Sigmoid colon (tissue), 7 donors: ENCODE data around the gene ARSG. TPM values are rescaled to one million over a fixed set of nuclear protein-coding genes. Genes with fewer than 3 reads are reported as not detected.
"Not testable (repeated sequence)": the region's sequence is repeated elsewhere in the genome, so short reads cannot be mapped to it uniquely, and the experiment has no call there.

Source experiments
- DNase-seq: peaks from one replicate; pipeline ENCODE4 v3.0.0-alpha.2; 2019
- H3K27ac ChIP-seq, 4 donors: fragments of 200-600 bp; sonication (generic); one replicate each; pipeline ENCODE4 v1.5.1; 2016 to 2019; ENCODE audit warnings: mild to moderate bottlenecking in 1 of 4
- H3K27me3 ChIP-seq, 3 donors: fragments of 200-600 bp; sonication (generic); one replicate each; pipeline ENCODE4 v1.5.1; 2019; ENCODE audit warnings: mild to moderate bottlenecking in 1 of 3
- H3K36me3 ChIP-seq, 4 donors: fragments of 200-600 bp; sonication (generic); one replicate each; pipeline ENCODE4 v1.5.1; 2016 to 2019
- H3K4me1 ChIP-seq, 4 donors: fragments of 200-600 bp; sonication (generic); one replicate each; pipeline ENCODE4 v1.5.1; 2017 to 2019
- H3K4me3 ChIP-seq, 4 donors: fragments of 200-600 bp; sonication (generic); one replicate each; pipeline ENCODE4 v1.5.1; 2017 to 2019; ENCODE audit warnings: mild to moderate bottlenecking in 2 of 4, moderate library complexity in 1 of 4
- H3K9me3 ChIP-seq, 4 donors: fragments of 200-600 bp in 3 of 4; sonication (generic) in 3 of 4; one replicate each; pipeline versions ENCODE4 v1.5.1 to v1.6.1; 2013 to 2019
- EP300 ChIP-seq, 4 donors: sonication (generic); formaldehyde crosslinking; IDR thresholded peaks; one replicate each; pipeline ENCODE4 v1.6.1; 2017; ENCODE audit warnings: antibody characterized with exemption in 4 of 4
- POLR2A ChIP-seq, 2 donors: fragments of 450-650 bp; IDR thresholded peaks; one replicate each; pipeline ENCODE4 v1.6.1; 2016; ENCODE audit warnings: antibody characterized with exemption in 2 of 2, mild to moderate bottlenecking in 2 of 2, moderate library complexity in 2 of 2
- POLR2AphosphoS5 ChIP-seq, 4 donors: sonication (generic); formaldehyde crosslinking; IDR thresholded peaks; one replicate each; pipeline ENCODE4 v1.6.1; 2017; ENCODE audit warnings: antibody characterized with exemption in 4 of 4
- WGBS, 2 donors: extraction: QIAGEN DNeasy Blood & Tissue Kit; methylation state at CpG; one replicate each; pipeline ENCODE4 v1.1.7; 2013; 5-methylcytosine and 5-hydroxymethylcytosine counted together
- intact Hi-C: fragments of 100-400 bp; cut with DNase I; formaldehyde crosslinking; loops from one replicate; pipeline ENCODE4 v1.15.1; 2023
- polyA plus RNA-seq, 3 donors: library from polyadenylated mRNA; stranded (reverse); fragments of 200-250 nt; gene quantifications; one replicate each; pipeline ENCODE4 v1.2.3, GENCODE V29; 2013
- total RNA-seq, 4 donors: library from RNA; depleted of rRNA; stranded (reverse); fragments of >200 nt; gene quantifications; one replicate each; pipeline ENCODE4 v1.1.0, GENCODE V29; 2016
- TF ChIP-seq, protein P1 (sequence below), 4 experiments: fragments of 450-650 bp in 3 of 4; fragments of 200-600 bp in 1 of 4; IDR thresholded peaks; one replicate each; pipeline ENCODE4 v1.5.1; 2016 to 2019; ENCODE audit warnings: antibody characterized with exemption in 4 of 4, mild to moderate bottlenecking in 3 of 4, moderate library complexity in 2 of 4
- donor health status: healthy with polysubstance abuse.
- donor health status: Bipolar disorder and iron deficiency.
- donor health status: healthy.

The ARSG gene
- total and polyA plus RNA-seq, 7 donors = under 0.01 to 3.0 (median 1.8) TPM

DNA sequence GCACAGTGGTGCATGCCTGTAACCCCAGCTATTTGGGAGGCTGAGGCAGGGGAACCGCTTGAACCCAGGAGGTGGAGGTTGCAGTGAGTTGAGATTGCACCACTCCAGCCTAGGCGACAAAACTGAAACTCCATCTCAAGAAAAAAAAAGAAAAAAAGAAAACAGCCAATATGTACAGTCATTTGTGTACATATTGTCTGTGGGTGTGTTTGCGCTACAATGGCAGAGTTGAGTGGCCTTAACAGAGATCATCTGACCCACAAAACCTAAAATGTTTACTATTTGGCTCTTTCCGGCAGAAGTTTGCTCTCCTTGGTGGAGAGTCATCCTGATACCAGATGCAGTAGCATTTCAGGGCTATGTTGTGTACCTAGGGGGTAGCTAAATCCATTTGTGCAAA is 57.9 kb downstream of the ARSG start:
- TF ChIP-seq EP300 (IDR thresholded peaks at IDR 0.05) (no peak), POLR2AphosphoS5 (IDR thresholded peaks at IDR 0.05) (no peak), POLR2A (IDR thresholded peaks at IDR 0.05) (no peak)
- TF ChIP-seq, protein P1, sequence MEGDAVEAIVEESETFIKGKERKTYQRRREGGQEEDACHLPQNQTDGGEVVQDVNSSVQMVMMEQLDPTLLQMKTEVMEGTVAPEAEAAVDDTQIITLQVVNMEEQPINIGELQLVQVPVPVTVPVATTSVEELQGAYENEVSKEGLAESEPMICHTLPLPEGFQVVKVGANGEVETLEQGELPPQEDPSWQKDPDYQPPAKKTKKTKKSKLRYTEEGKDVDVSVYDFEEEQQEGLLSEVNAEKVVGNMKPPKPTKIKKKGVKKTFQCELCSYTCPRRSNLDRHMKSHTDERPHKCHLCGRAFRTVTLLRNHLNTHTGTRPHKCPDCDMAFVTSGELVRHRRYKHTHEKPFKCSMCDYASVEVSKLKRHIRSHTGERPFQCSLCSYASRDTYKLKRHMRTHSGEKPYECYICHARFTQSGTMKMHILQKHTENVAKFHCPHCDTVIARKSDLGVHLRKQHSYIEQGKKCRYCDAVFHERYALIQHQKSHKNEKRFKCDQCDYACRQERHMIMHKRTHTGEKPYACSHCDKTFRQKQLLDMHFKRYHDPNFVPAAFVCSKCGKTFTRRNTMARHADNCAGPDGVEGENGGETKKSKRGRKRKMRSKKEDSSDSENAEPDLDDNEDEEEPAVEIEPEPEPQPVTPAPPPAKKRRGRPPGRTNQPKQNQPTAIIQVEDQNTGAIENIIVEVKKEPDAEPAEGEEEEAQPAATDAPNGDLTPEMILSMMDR (IDR thresholded peaks at IDR 0.05) = no peak
- Histone ChIP-seq H3K36me3 (no peaks in the 10 kb centered on the region), H3K4me3 (no peak overlapping the region), H3K4me1 (no peaks in the 10 kb centered on the region), H3K27ac (no peak overlapping the region), H3K27me3 (no peaks in the 10 kb centered on the region), H3K9me3 (no peaks in the 10 kb centered on the region)
- no peak for DNase-seq
- intact Hi-C loops = no loop called here
- 74 to 82% methylated on average over 4 of the region's 4 CpGs for WGBS, 2 donors

GRCh38 chr17:68351395-68351794 is 60.1 kb downstream of the ARSG start:
- H3K4me3 ChIP-seq = no peak overlapping the region
- no peaks in the 10 kb centered on the region for H3K4me1 ChIP-seq
- H3K36me3 ChIP-seq = no peaks in the 10 kb centered on the region
- H3K9me3 ChIP-seq = no peaks in the 10 kb centered on the region
- H3K27ac ChIP-seq = no peak overlapping the region
- no peak for TF ChIP-seq POLR2AphosphoS5 (IDR thresholded peaks at IDR 0.05)
- no peak for TF ChIP-seq EP300 (IDR thresholded peaks at IDR 0.05)
- TF ChIP-seq POLR2A (IDR thresholded peaks at IDR 0.05) = no peak
- TF ChIP-seq, protein P1 (IDR thresholded peaks at IDR 0.05) = no peak
- no peaks in the 10 kb centered on the region for H3K27me3 ChIP-seq
- 79% methylated on average over 7 of the region's 7 CpGs for WGBS, 2 donors
- intact Hi-C loops = loop anchor here (5.0 kb wide), 1 partner anchor 46 kb away; no protein-coding TSS in a partner anchor
- DNase-seq = no peak

DNA sequence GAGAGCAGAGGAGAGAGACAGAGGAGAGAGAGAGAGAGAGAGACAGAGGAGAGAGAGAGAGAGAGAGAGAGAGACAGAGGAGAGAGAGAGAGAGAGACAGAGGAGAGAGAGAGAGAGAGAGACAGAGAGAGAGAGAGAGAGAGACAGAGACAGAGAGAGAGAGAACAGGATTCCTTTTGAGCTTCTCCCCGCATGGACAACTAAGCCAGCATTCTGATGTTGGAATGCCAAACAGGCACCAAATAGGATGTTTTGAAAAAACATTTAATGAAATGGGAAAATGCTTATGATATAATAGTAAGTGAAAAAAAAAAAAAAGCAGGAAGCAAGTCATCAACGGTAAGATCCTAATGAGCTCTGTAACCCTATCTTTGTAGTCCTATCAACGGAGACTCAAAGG is 60.7 kb downstream of the ARSG start:
- TF ChIP-seq EP300 (IDR thresholded peaks at IDR 0.05) (no peak), POLR2AphosphoS5 (IDR thresholded peaks at IDR 0.05) (no peak), POLR2A (IDR thresholded peaks at IDR 0.05) (no peak)
- TF ChIP-seq, protein P1 (IDR thresholded peaks at IDR 0.05) = no peak
- 77 to 78% methylated on average over 3 of the region's 3 CpGs for WGBS, 2 donors
- no peak overlapping the region for H3K4me3 ChIP-seq
- no peaks in the 10 kb centered on the region for H3K36me3 ChIP-seq
- DNase-seq = no peak
- H3K9me3 ChIP-seq = no peaks in the 10 kb centered on the region
- no peak overlapping the region for H3K27ac ChIP-seq
- no peaks in the 10 kb centered on the region for H3K4me1 ChIP-seq
- H3K27me3 ChIP-seq = no peaks in the 10 kb centered on the region
- intact Hi-C loops = loop anchor here (5.0 kb wide), 1 partner anchor 45 kb away; no protein-coding TSS in a partner anchor

GRCh38 chr17:68352671-68353070 is 61.4 kb downstream of the ARSG start:
- H3K36me3 ChIP-seq, DNase-seq, H3K4me1 ChIP-seq, H3K4me3 ChIP-seq, H3K27me3 ChIP-seq, H3K9me3 ChIP-seq, H3K27ac ChIP-seq: not testable (repeated sequence)
- intact Hi-C loops = loop anchor here (5.0 kb wide), 1 partner anchor 45 kb away; no protein-coding TSS in a partner anchor
- 91 to 93% methylated on average over 9 of the region's 9 CpGs for WGBS, 2 donors

- Histone ChIP-seq H3K36me3 (no peaks in the 10 kb centered on the region), H3K27ac (no peak overlapping the region), H3K27me3 (no peaks in the 10 kb centered on the region), H3K9me3 (no peaks in the 10 kb centered on the region), H3K4me3 (no peak overlapping the region), H3K4me1 (no peaks in the 10 kb centered on the region)
- no peak for DNase-seq
- WGBS, 2 donors = 82 to 87% methylated on average over 4 of the region's 4 CpGs
- TF ChIP-seq POLR2A (IDR thresholded peaks at IDR 0.05) (no peak), POLR2AphosphoS5 (IDR thresholded peaks at IDR 0.05) (no peak), EP300 (IDR thresholded peaks at IDR 0.05) (no peak)
- TF ChIP-seq, protein P1 (IDR thresholded peaks at IDR 0.05) = no peak
- intact Hi-C loops = loop anchor here (5.0 kb wide), 1 partner anchor 44 kb away; no protein-coding TSS in a partner anchor
Measured at GRCh38 chr17:68353111-68353521, 61.8 kb downstream of the ARSG start.

GRCh38 chr17:68354311-68354710 is 63.0 kb downstream of the ARSG start:
- intact Hi-C loops = loop anchor here (5.0 kb wide), 1 partner anchor 43 kb away; no protein-coding TSS in a partner anchor
- WGBS, 2 donors = 80 to 90% methylated on average over 2 of the region's 2 CpGs

DNA sequence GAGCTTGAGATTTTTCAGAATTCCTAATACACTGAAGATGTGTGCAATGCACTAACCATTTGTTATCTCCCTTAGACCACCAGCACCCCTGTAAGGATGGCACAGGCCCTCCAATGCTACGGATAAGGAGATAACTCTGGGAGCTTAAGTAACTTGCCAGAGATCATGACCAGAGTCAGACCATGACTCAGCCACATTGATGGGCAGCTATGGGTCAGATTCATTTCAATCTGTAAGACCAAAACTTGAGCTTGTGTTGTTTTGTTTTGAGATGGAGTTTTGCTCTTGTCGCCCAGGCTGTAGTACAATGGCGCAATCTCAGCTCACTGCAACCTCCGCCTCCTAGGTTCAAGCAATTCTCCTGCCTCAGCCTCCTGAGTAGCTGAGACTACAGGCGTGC is 63.8 kb downstream of the ARSG start:
- H3K4me1 ChIP-seq, H3K36me3 ChIP-seq, H3K27me3 ChIP-seq, H3K9me3 ChIP-seq, intact Hi-C loops, H3K27ac ChIP-seq, DNase-seq, H3K4me3 ChIP-seq: not testable (repeated sequence)
- WGBS, 2 donors = 93 to 94% methylated on average over 5 of the region's 5 CpGs

More at GRCh38 chr17:68354311-68354710, 63.0 kb downstream of the ARSG start:
- not testable (repeated sequence) for H3K36me3 ChIP-seq, H3K4me3 ChIP-seq, H3K9me3 ChIP-seq, H3K4me1 ChIP-seq, H3K27ac ChIP-seq, DNase-seq, H3K27me3 ChIP-seq
